ENCODE data around the gene ANO3.

DNA sequence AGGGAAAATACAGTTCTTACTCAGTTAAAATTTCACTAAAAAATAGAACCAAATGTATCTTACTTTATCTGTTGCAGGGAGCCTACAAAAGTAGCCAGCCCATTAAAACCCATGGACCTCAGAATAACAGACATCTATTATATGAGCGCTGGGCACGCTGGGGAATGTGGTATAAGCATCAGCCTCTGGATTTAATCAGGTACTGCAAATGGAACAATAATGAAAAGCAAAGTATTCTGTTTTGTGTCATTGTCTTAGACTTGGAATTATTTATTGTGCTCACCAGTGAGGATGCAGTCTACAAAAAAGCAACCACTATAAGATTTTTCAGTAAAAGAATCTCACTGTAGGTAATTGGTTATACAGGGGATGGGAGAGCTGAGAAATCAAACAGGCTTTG, 209.9 kb downstream of the ANO3 start:
- TF ChIP-seq, protein P1, sequence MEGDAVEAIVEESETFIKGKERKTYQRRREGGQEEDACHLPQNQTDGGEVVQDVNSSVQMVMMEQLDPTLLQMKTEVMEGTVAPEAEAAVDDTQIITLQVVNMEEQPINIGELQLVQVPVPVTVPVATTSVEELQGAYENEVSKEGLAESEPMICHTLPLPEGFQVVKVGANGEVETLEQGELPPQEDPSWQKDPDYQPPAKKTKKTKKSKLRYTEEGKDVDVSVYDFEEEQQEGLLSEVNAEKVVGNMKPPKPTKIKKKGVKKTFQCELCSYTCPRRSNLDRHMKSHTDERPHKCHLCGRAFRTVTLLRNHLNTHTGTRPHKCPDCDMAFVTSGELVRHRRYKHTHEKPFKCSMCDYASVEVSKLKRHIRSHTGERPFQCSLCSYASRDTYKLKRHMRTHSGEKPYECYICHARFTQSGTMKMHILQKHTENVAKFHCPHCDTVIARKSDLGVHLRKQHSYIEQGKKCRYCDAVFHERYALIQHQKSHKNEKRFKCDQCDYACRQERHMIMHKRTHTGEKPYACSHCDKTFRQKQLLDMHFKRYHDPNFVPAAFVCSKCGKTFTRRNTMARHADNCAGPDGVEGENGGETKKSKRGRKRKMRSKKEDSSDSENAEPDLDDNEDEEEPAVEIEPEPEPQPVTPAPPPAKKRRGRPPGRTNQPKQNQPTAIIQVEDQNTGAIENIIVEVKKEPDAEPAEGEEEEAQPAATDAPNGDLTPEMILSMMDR (IDR thresholded peaks at IDR 0.05; ENCODE audit: insufficient read depth, low read length, poor library complexity, severe bottlenecking), result no peak
- no peak for TF ChIP-seq EZH2phosphoT487 (conservative IDR thresholded peaks at IDR 0.05; ENCODE audit: low read length)
